HCT116 (cell line): ENCODE measurements around the gene RAPGEF2.

ENCODE experiments used
- ELF1 ChIP-seq: IDR thresholded peaks from 2 replicates; pipeline ENCODE4 v1.6.1; 2012; ENCODE audit warnings: low read depth, borderline replicate concordance
- POLR2AphosphoS5 ChIP-seq: IDR thresholded peaks from 2 replicates; pipeline ENCODE4 v1.6.1; 2011; ENCODE audit warnings: mild to moderate bottlenecking, low read depth, low read length, moderate library complexity
- RAD21 ChIP-seq: IDR thresholded peaks from 2 replicates; pipeline ENCODE4 v1.6.1; 2012; ENCODE audit warnings: low read depth, mild to moderate bottlenecking
- TF ChIP-seq, protein P1 (sequence below), 3 experiments: fragments of 200-600 bp in 1 of 3; sonication (generic) in 1 of 3; IDR thresholded peaks in 2 of 3; conservative IDR thresholded peaks in 1 of 3; 2 replicates each; pipeline ENCODE4 v1.5.1; 2012 to 2017; ENCODE audit warnings: low read depth in 2 of 3, low read length in 2 of 3, antibody characterized with exemption in 1 of 3, borderline replicate concordance in 1 of 3, control low read depth in 1 of 3, mild to moderate bottlenecking in 1 of 3, mixed read lengths in 1 of 3, mixed run types in 1 of 3, moderate library complexity in 1 of 3; ENCODE audit not compliant: insufficient read depth in 1 of 3

DNA sequence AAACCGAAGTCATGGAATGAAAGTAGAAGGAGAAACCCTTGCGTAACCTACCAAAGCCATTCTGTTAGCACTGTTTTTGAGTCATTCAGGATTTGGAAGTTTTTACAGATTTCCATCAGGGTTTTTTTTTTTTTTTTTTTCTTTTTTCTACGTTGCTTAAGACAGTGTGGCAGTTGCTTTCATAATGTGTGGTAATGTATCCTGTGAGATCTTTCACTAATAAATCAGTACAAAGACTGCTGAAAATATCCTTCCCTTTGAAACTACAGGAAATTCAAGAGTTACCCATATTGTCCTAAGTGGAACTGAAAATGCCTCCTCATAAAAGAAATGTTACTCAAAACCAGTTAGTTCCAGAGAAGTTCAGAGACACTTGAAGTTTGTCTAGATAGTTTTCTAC lies 137.8 kb downstream of the RAPGEF2 start:
- TF ChIP-seq RAD21: no peak
- no peak for TF ChIP-seq POLR2AphosphoS5
- no peak for TF ChIP-seq ELF1
- TF ChIP-seq, protein P1, sequence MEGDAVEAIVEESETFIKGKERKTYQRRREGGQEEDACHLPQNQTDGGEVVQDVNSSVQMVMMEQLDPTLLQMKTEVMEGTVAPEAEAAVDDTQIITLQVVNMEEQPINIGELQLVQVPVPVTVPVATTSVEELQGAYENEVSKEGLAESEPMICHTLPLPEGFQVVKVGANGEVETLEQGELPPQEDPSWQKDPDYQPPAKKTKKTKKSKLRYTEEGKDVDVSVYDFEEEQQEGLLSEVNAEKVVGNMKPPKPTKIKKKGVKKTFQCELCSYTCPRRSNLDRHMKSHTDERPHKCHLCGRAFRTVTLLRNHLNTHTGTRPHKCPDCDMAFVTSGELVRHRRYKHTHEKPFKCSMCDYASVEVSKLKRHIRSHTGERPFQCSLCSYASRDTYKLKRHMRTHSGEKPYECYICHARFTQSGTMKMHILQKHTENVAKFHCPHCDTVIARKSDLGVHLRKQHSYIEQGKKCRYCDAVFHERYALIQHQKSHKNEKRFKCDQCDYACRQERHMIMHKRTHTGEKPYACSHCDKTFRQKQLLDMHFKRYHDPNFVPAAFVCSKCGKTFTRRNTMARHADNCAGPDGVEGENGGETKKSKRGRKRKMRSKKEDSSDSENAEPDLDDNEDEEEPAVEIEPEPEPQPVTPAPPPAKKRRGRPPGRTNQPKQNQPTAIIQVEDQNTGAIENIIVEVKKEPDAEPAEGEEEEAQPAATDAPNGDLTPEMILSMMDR (IDR thresholded peaks at IDR 0.05 in 2 of 3, conservative IDR thresholded peaks at IDR 0.05 in 1 of 3; ENCODE audit: borderline replicate concordance in 1 of 3, insufficient read depth in 1 of 3, low read depth in 2 of 3, low read length in 2 of 3): no peak
